GM18502 (cell line): ENCODE results near the gene GDPGP1.
A peak's percentile ranks its signal among the peaks of the same experiment; 100 is the strongest.

Experiments used
- ATAC-seq: cut with Tn5 transposase; IDR thresholded peaks from one replicate; pipeline ENCODE4 v1.9.1; 2021; ENCODE audit warnings: mild to moderate bottlenecking; ENCODE audit not compliant: unreplicated experiment, poor library complexity

GDPGP1 gene

GRCh38 chr15:90223441-90224165 lies 10.4 kb upstream of the GDPGP1 start:
- no peak for ATAC-seq

DNA sequence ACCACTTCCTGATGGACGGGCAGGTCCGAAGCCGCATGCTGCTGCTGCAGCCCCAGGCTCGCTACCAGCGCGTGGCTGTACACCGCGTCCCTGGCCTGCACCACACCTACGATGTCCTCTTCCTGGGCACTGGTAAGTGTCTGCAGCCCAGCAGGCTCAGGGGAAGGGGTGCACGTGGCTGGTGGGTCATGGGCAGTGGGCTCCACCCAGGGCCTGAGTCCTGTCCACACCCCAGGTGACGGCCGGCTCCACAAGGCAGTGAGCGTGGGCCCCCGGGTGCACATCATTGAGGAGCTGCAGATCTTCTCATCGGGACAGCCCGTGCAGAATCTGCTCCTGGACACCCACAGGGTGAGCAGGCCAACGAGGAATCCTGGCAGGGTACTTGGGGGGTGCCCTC lies 9.0 kb upstream of the GDPGP1 start:
- no peak for ATAC-seq

GRCh38 chr15:90225504-90226234 lies 8.3 kb upstream of the GDPGP1 start:
- no peak for ATAC-seq

DNA sequence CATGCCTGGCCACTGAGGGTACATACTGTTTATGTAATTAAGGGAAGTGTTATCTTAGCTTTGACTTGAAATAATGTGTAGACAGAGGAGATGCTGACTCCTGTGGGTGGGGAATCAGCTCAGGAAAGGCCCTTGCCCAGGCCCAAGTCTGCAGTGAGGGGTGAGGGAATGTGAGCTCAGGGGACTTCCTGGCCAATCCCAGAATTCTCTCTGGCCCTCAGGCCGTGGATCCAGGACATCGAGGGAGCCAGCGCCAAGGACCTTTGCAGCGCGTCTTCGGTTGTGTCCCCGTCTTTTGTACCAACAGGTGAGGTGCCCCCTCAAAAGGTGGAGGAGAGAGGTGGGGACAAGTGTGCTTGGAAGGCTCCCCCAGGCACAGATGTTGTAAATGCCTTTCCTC lies 6.7 kb upstream of the GDPGP1 start:
- ATAC-seq, result no peak

GRCh38 chr15:90227816-90228772 lies 5.9 kb upstream of the GDPGP1 start:
- ATAC-seq, result no peak

GRCh38 chr15:90228960-90229359 lies 5.0 kb upstream of the GDPGP1 start:
- ATAC-seq, result no peak

- no peak for ATAC-seq
Observed at GRCh38 chr15:90230071-90230494, 3.9 kb upstream of the GDPGP1 start.

- no peak for ATAC-seq
Observed at GRCh38 chr15:90230610-90231009, 3.4 kb upstream of the GDPGP1 start.

- ATAC-seq, result peak; percentile 25
Observed at GRCh38 chr15:90231028-90232017, 2.7 kb upstream of the GDPGP1 start.

- ATAC-seq, result no peak
Observed at GRCh38 chr15:90232196-90232595, 1.8 kb upstream of the GDPGP1 start.

DNA sequence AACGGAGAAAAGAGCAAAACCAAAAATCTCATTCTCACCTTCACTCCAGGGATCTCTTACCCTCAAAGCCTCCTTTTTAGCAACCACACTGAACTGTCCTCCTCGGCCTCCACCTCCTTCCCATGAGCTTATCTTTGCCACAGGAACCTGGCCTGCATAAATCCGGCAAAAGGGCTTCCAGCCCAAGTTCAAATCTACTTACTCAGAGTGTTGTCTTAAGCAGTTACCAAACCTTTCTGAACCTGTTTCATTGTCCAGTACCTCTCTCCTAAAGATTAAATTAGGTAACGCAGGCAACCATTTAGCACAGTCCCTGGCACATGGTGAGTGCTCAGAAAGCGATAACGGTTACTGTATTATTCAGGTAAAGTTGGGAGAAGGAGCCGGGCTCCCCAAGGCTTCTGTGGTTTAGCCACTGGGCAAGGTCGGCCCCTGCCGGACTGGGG lies 1.0 kb upstream of the GDPGP1 start:
- ATAC-seq, result no peak

DNA sequence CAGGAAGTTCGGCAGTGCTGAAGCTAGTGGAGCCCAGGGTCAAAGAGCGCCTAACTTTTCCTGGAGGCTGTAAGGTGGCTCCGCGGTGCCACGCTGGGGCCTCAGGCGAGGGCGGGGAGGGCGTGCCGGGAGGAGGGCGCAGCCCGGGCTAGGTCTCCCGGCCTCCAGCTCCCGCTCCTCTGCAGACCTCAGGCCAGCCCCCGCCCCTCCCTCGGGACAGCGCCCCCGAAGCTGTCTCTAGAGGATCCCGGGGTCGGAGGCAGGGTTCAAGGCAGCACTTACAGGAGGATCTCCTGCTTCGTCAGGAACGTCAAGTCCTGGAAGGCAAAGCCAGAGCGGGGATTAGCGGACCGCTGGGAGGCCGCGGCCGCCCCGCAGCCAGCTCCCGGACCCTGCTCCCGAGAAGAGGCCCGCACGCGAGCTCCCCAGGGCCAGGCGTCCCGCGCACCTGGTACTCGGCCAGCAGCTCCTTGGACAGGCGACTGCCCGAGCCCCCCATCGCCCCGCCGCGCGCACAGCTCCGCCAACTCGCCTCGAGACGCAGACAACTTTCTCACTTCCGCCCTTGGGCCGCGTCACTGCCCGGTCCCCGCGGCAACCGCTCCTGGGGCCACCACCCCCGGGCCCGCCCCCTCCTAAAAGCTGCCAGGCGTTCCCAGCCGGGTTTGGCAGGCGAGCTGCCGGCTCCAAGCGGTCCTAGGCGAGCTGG lies 468 bp upstream of the GDPGP1 start, which contains the start of gene CIB1:
Gene CIB1, minus strand, starts transcription at position 555 of the 709 bp plus-strand sequence. Its CDS starts 56 bp downstream, at position 499.
- peak; percentile 87 for ATAC-seq

GRCh38 chr15:90239371-90239770 lies 5.4 kb downstream of the GDPGP1 start:
- ATAC-seq, result no peak

GRCh38 chr15:90240856-90241255 lies 6.8 kb downstream of the GDPGP1 start:
- no peak for ATAC-seq

- ATAC-seq, result no peak
Observed at GRCh38 chr15:90241343-90242192, 7.6 kb downstream of the GDPGP1 start.

DNA sequence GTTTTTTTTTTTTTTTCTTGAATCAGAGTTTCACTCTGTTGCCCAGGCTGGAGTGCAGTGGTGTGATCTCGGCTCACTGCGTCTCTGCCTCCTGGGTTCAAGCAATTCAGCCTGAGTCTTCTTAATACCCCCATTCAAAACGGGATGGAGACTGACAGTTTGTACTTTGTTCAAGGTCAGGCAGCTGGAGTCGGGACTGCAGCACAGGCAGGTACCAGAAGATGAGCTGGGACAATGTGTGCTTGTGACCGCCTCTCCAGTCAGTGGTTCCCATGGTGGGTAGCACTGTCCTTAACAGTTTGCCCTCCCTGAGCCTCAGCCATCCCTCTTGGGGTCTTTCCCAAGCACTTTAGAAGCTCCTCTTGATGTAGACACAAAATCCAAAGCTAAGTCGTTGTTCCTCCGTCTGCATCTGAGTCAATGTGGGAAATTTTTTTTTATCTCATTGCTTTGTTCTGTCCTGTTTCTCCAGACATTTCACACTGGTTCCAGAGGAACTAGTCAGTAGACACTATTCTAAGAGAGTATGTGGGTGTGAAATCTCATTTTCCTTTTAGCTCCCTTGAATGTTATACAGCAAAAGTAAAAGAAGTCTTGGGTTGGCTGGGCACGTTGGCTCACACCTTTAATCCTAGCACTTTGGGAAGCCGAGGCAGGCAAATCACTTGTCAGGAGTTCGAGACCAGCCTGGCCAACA lies 10.1 kb downstream of the GDPGP1 start:
- ATAC-seq, result no peak

DNA sequence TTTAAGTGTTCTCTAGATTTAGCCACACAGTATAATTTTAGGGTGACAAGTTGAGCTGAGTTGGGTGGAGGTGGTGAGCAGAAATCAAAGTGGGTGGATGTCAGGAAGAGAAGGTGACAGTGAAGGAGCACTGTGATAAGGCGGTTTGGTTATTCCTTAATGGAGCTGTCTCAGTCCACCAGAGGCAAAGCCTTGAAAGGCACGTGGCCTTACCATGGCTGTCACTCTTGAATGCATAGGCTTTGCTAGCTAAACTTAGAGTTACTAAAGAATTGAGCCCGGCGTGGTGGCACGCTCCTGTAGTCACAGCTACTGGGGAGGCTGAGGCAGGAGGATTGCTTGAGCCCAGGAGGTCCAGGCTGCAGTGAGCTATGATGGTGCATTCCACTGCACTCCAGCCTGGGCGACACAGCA lies 14.8 kb downstream of the GDPGP1 start:
- no peak for ATAC-seq
